Body of pancreas (tissue), 4 donors: ENCODE results near the gene RNU1-2. TPM values are rescaled to one million over a fixed set of nuclear protein-coding genes. Genes with fewer than 3 reads are reported as not detected.
A peak's percentile ranks its signal among the peaks of the same experiment; 100 is the strongest.

Experiments used
- ATAC-seq: fragments of 150-250 bp; one replicate; pipeline ENCODE4 v1.9.1; 2016
- DNase-seq, 4 donors: peaks; one replicate each; pipeline ENCODE4 v3.0.0-alpha.2; 2019
- H3K27ac ChIP-seq, 4 donors: fragments of 200-600 bp; sonication (generic); 1 replicate in 3 of 4; 2 replicates in 1 of 4; pipeline versions ENCODE4 v1.5.1 to v1.6.1; 2016 to 2019; ENCODE audit warnings: mild to moderate bottlenecking in 1 of 4, mixed read lengths in 1 of 4, moderate library complexity in 1 of 4
- H3K27me3 ChIP-seq, 2 donors: fragments of 200-600 bp; sonication (generic); one replicate each; pipeline ENCODE4 v1.6.0; 2016; ENCODE audit warnings: mild to moderate bottlenecking in 1 of 2
- H3K36me3 ChIP-seq, 2 donors: fragments of 200-600 bp; sonication (generic); replicated peaks in 1 of 2; 2 replicates each; pipeline ENCODE4 v1.5.1; 2016; ENCODE audit warnings: low read depth in 2 of 2; ENCODE audit not compliant: insufficient read depth in 1 of 2
- H3K4me1 ChIP-seq: fragments of 200-600 bp; sonication (generic); one replicate; pipeline ENCODE4 v1.6.0; 2016
- H3K4me3 ChIP-seq, 2 donors: fragments of 200-600 bp; sonication (generic); 1 replicate in 1 of 2; 2 replicates in 1 of 2; pipeline ENCODE4 v1.5.1; 2016 to 2019
- H3K9me3 ChIP-seq, 3 donors: fragments of 200-600 bp; sonication (generic); 1 replicate in 2 of 3; 2 replicates in 1 of 3; pipeline ENCODE4 v1.5.1; 2016
- POLR2A ChIP-seq, 3 donors: fragments of 450-650 bp; IDR thresholded peaks; one replicate each; pipeline ENCODE4 v1.6.1; 2016; ENCODE audit warnings: antibody characterized with exemption in 3 of 3, mild to moderate bottlenecking in 2 of 3
- WGBS, 2 donors: methylation state at CpG; one replicate each; pipeline ENCODE4 v1.1.5; 2017; 5-methylcytosine and 5-hydroxymethylcytosine counted together
- intact Hi-C: fragments of 100-400 bp; cut with DNase I; formaldehyde crosslinking; loops from one replicate; pipeline ENCODE4 v1.15.1; 2023
- total RNA-seq, 2 donors: library from RNA; depleted of rRNA; stranded (reverse); fragments of >200 nt; gene quantifications; one replicate each; pipeline ENCODE4 v1.1.0, GENCODE V29; 2016
- TF ChIP-seq, protein P1 (sequence below), 7 experiments: fragments of 450-650 bp in 4 of 7; fragments of 200-600 bp in 3 of 7; sonication (generic) in 3 of 7; IDR thresholded peaks; one replicate each; pipeline ENCODE4 v1.5.1; 2016 to 2019; ENCODE audit warnings: antibody characterized with exemption in 7 of 7

Gene RNU1-2
- total RNA-seq, 2 donors from 2014 or later, result under 0.01 to 15,479 TPM

DNA sequence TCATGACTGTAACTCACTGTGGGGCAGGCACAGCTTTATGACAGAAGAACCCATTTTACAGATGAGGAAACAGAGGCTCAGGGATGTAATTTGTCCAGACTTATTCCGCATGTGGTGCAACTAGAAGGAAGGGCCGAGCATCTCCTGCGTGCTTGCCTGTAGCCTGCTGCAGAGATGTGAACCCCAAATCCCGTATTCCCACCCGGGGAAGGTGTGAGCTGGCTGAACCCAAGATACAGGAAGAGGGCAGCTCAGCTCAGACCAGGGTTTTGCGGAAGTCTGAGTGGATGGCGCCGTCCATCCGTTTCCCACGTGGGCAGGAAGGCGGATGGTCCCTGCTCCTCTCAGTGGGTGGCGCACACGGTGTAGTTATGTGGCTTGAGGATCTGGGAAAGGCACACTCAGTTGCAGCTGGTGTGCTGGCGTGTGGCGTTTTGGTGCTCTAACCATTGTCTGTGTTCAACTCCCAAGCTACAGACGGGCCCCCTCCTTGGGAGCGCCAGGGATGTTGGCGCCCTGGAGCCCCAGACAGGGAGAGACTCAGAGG lies 27.2 kb downstream of the RNU1-2 start:
- intact Hi-C loops, result no loop called here
- peak; percentile 79 to 88 (median 86) for DNase-seq
- peak; percentile 71 for ATAC-seq
- H3K27ac ChIP-seq, result peak overlapping the region in 2 of 4 donors; percentile 33 to 50
- H3K9me3 ChIP-seq, result no peaks in the 10 kb centered on the region
- no peaks in the 10 kb centered on the region for H3K27me3 ChIP-seq
- TF ChIP-seq, protein P1, sequence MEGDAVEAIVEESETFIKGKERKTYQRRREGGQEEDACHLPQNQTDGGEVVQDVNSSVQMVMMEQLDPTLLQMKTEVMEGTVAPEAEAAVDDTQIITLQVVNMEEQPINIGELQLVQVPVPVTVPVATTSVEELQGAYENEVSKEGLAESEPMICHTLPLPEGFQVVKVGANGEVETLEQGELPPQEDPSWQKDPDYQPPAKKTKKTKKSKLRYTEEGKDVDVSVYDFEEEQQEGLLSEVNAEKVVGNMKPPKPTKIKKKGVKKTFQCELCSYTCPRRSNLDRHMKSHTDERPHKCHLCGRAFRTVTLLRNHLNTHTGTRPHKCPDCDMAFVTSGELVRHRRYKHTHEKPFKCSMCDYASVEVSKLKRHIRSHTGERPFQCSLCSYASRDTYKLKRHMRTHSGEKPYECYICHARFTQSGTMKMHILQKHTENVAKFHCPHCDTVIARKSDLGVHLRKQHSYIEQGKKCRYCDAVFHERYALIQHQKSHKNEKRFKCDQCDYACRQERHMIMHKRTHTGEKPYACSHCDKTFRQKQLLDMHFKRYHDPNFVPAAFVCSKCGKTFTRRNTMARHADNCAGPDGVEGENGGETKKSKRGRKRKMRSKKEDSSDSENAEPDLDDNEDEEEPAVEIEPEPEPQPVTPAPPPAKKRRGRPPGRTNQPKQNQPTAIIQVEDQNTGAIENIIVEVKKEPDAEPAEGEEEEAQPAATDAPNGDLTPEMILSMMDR (IDR thresholded peaks at IDR 0.05), result peak in 4 of 7 experiments; percentile 27 to 45 (median 33)
- TF ChIP-seq POLR2A (IDR thresholded peaks at IDR 0.05), result peak in 1 of 3 donors; percentile 16
- peaks cover 26% of the 10 kb centered on the region for H3K4me1 ChIP-seq
- H3K4me3 ChIP-seq, result no peak overlapping the region
- H3K36me3 ChIP-seq, result no peaks in the 10 kb centered on the region
- 50 to 55% methylated on average over 18 of the region's 18 CpGs for WGBS, 2 donors

DNA sequence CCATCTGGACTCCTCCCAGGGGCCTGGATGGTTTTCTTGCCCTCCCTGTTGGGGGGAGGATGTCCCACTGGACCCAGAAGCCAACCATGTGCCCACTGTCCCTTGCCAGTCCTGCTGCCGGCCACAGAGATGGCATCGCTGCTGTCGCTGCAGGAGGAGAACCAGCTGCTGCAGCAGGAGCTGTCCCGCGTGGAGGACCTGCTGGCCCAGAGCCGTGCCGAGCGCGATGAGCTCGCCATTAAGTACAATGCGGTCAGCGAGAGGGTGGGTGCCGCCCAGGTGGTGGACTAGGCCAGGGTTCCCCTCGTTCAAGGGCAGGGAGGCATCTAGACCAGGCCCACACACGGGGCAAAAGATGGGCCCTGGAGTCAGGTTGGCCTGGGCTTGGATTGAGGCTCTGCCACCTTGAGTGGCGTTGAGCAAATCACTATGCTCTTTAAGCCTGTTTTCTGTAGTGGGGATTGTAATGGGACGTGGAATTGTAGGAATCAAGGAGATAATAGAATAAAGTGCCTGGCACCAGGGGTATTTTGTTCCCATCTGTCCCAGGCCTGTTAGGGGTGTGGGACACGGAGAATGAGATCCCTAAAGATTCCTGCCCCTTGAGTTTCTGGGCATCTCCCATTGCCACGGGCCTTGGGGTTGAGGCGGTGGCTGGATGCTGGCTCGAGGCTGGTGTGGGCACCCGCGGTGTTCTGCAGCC lies 28.6 kb downstream of the RNU1-2 start:
- H3K27ac ChIP-seq, result no peak overlapping the region
- TF ChIP-seq, protein P1 (IDR thresholded peaks at IDR 0.05), result no peak
- no peak for TF ChIP-seq POLR2A (IDR thresholded peaks at IDR 0.05)
- no peak overlapping the region for H3K4me3 ChIP-seq
- no peaks in the 10 kb centered on the region for H3K36me3 ChIP-seq
- no peaks in the 10 kb centered on the region for H3K27me3 ChIP-seq
- 82 to 90% methylated on average over 20 to 23 of the region's 23 CpGs for WGBS, 2 donors
- H3K4me1 ChIP-seq, result peaks cover 26% of the 10 kb centered on the region
- H3K9me3 ChIP-seq, result no peaks in the 10 kb centered on the region
- ATAC-seq (no peak), DNase-seq (no peak)
- intact Hi-C loops, result no loop called here

DNA sequence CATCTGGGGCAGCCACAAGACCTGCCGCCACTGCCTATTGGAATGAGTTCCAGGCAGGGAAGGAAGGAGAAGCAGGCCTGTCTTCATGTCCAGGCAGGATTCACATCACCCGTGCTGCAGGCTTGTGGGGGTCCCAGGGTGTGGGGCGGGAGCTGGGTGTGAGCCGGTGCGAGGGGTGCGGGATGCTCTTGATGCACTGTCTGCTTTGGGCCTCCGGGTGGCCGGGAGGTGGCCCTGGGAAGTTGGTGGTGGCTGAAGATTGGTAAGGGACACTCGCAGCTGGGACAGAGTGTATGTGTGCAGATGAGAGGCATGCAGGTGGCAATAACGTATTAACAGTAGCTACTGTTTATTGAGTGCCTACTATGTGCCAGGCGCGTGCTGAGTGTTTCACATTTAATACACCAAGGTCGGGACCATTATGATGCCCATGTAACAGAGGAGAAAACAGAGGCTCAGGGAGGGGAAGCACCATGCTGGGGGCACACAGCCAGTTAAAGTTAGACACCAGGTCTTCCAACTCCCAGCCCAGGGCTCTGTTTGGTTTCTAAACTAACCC lies 29.2 kb downstream of the RNU1-2 start:
- WGBS, 2 donors, result 86 to 87% methylated on average over 12 to 13 of the region's 13 CpGs
- H3K27ac ChIP-seq, result no peak overlapping the region
- H3K27me3 ChIP-seq, result no peaks in the 10 kb centered on the region
- DNase-seq (no peak), ATAC-seq (no peak)
- no peaks in the 10 kb centered on the region for H3K36me3 ChIP-seq
- H3K4me1 ChIP-seq, result peaks cover 26% of the 10 kb centered on the region
- intact Hi-C loops, result no loop called here
- TF ChIP-seq POLR2A (IDR thresholded peaks at IDR 0.05), result no peak
- TF ChIP-seq, protein P1 (IDR thresholded peaks at IDR 0.05), result no peak
- no peak overlapping the region for H3K4me3 ChIP-seq
- H3K9me3 ChIP-seq, result no peaks in the 10 kb centered on the region

DNA sequence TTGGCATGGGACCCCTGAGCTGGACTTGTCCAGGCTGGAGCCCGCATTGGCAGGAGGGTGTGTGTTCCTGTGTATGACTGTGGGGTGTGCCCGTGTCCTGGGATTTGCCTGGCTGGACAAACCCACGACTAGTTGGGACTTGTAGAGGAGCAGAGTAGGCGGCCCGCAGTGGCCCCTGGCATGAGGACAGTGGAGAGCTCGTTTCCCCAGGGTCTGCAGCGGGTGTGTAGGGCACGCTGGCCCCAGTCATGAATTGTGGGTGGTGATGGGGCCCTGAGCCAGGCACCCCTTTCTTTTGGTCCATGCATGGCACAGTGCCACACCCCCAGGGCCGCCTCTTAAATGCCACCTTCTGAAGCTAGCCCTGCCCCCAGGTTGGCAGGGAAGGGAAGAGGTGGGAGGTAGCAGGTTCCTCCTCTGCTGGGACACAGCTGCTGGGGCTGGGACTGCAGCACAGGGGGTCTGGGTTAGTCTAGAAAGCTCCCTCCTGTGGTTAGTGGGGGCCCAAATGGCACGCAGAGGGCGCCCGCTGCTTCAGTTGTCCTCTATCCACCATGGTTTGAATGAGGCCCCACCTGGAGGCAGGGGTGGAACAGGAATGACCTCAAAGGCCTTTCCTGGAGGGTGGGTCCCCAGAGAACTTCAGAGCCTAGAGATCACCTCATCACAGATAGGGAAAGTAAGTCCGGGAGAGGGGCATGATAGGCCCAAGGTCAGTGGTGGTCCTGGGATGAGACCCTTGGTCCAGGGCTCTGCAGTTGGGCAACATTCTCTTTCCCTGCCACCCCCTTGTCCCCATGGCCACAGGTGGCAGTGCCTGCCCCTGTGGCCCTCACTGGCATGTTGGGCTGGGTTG lies 30.1 kb downstream of the RNU1-2 start:
- H3K4me1 ChIP-seq, result peaks cover 26% of the 10 kb centered on the region
- TF ChIP-seq, protein P1 (IDR thresholded peaks at IDR 0.05), result no peak
- no peak for TF ChIP-seq POLR2A (IDR thresholded peaks at IDR 0.05)
- intact Hi-C loops, result no loop called here
- H3K27ac ChIP-seq, result no peak overlapping the region
- no peaks in the 10 kb centered on the region for H3K27me3 ChIP-seq
- no peak overlapping the region for H3K4me3 ChIP-seq
- 82 to 86% methylated on average over 13 of the region's 13 CpGs for WGBS, 2 donors
- H3K36me3 ChIP-seq, result no peaks in the 10 kb centered on the region
- no peaks in the 10 kb centered on the region for H3K9me3 ChIP-seq
- DNase-seq (no peak), ATAC-seq (no peak)
